Measurements from ENCODE around the gene EMSY.

EMSY gene

DNA sequence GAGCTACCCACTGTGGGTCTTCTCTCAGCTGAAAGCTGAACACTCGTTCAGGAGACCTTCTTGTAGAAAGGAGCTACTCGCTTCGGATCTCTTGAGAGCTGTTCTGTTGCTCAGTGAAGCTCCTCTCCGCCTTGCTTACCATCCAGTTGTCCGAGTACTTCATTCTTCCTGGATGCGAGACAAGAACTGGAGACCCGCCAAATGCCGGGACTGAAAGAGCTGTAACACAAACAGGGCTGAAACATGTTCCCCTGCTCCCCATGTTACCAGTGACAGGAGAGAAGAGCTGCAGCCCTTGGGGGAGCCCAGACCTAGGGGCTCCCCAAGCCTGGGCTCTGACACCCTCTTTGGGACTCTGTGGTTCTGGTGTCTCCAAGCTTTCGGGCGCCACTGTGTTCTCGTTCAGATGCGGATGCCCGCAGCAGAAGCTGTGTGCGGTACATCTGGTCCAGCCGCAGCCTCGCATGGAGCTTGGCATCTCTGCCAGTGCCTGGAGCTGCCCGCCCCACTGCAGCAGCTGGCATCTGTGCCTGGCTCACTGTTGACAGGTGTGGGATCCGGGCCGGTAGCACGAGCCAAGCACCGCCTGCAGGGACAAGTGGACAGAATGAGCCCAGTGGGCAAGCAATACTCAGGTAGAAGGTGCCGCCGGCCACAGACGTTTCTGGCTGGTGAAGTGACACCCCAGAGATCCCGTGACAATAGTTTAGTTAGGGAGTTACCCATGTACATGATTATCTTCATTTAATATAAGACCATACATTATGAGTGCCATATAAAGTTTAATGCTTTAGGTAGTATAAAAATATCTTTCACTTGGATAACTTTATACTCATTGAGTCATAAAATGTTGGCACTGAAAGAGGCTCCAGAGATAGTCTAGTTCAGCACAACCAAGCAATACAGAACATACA, 49.1 kb downstream of the EMSY start:
- H3K9me3 Mint-ChIP-seq: no peaks in the 10 kb centered on the region
- no peak for ATAC-seq
- no peaks in the 10 kb centered on the region for H3K27me3 Mint-ChIP-seq
- H3K27ac Mint-ChIP-seq: no peak overlapping the region
- no peak overlapping the region for H3K4me3 Mint-ChIP-seq
- no peak for DNase-seq
- peaks cover 5% of the 10 kb centered on the region for H3K4me1 Mint-ChIP-seq

DNA sequence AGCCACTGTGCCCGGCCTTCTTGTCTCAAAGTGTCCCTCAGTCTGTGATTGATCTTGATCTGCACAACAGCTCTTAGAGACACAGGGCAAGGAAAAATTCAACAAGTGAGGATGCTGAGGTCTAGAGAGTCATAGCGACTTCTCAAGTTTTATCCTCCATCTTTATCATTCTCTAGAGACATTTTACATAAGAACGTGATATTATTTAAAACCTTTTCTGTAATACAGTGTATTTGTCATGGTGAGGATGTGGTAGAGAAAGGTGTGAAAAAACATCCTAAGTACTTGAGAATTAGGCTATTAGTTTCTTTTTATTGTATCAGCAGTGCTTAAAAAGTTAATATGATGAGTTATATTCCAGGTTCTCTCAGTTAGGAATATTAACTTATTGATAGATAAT, 50.2 kb downstream of the EMSY start:
- H3K4me3 Mint-ChIP-seq: no peak overlapping the region
- H3K27ac Mint-ChIP-seq: peak overlapping the region in 1 of 2 donors; percentile 30
- peaks cover 5% of the 10 kb centered on the region for H3K4me1 Mint-ChIP-seq
- no peak for DNase-seq
- ATAC-seq: no peak
- H3K27me3 Mint-ChIP-seq: no peaks in the 10 kb centered on the region
- H3K9me3 Mint-ChIP-seq: no peaks in the 10 kb centered on the region

DNA sequence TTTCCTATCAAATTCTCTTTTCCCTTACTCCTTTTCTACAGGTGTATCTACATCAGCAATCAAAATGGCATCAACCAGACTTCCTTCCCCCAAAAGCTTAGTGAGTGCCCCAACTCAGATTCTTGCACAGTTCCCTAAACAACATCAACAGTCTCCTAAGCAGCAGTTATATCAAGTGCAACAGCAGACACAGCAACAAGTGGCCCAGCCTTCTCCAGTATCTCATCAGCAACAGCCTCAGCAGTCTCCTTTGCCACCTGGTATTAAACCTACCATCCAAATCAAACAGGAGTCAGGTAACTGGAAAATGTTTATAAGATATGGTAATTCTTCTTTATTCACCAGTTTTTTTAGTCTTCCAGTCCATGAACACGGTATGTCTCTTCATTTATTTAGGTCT, 51.4 kb downstream of the EMSY start:
- Mint-ChIP-seq H3K9me3 (peaks cover 3 to 7% of the 10 kb centered on the region in 2 donors), H3K27me3 (no peaks in the 10 kb centered on the region), H3K4me1 (peaks cover 5% of the 10 kb centered on the region), H3K27ac (no peak overlapping the region), H3K4me3 (no peak overlapping the region)
- DNase-seq (no peak), ATAC-seq (no peak)

DNA sequence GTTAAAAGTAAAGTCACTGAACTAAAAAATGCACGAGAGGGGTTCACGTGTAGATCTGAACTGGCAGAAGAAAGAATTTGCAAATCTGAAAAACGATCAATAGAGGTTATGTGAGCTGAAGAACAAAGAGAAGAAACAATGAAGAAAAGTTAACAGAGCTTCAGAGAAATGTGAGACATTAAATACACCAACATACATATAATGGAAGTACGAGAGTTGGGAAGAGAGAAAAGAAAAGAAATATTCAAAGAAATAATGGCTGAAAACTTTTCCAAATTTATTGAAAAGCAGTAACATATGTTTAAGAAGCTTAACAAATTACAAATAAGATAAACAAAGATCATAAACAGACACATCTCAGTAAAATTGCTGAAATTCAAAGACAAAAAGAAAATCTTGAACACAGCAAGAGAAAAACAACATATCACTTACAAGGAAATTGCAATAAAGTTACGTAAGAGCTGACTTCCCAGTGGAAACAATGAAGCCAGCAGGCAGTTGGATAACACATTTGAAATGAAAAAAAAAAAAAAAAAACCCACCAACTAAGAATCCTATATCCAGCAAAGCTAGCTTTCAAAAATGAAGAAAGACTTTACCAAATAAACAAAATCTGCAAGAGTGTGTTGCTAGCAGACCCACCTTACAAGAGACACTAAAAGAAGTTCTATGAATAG, 56.8 kb downstream of the EMSY start:
- H3K4me3 Mint-ChIP-seq: no peak overlapping the region
- H3K27ac Mint-ChIP-seq: peak overlapping the region in 1 of 2 donors; percentile 74
- no peaks in the 10 kb centered on the region for H3K27me3 Mint-ChIP-seq
- no peak for DNase-seq
- no peaks in the 10 kb centered on the region for H3K4me1 Mint-ChIP-seq
- peaks cover 12 to 14% of the 10 kb centered on the region in 2 donors for H3K9me3 Mint-ChIP-seq
- no peak for ATAC-seq

DNA sequence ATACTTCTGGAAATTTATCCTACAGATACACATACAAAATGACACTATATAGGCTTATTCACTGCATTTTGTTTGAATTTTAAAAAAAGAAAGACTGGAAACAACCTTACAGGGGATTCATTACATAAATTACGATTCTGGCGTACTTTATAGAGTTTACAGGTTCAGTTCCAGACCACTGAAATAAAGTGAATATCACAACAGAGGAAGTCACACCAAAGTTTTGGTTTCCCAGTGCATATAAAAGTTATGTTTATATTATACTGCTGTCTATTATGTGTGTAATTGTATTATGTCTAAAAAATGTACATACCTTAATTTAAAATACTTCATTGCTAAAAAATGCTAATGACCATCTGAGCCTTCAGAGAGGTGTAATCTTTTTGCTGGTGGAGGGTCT, 62.0 kb downstream of the EMSY start:
- DNase-seq (no peak), ATAC-seq (no peak)
- H3K4me1 Mint-ChIP-seq: no peaks in the 10 kb centered on the region
- no peak overlapping the region for H3K4me3 Mint-ChIP-seq
- H3K27me3 Mint-ChIP-seq: no peaks in the 10 kb centered on the region
- no peak overlapping the region for H3K27ac Mint-ChIP-seq
- peaks cover 0 to 2% of the 10 kb centered on the region in 2 donors for H3K9me3 Mint-ChIP-seq

DNA sequence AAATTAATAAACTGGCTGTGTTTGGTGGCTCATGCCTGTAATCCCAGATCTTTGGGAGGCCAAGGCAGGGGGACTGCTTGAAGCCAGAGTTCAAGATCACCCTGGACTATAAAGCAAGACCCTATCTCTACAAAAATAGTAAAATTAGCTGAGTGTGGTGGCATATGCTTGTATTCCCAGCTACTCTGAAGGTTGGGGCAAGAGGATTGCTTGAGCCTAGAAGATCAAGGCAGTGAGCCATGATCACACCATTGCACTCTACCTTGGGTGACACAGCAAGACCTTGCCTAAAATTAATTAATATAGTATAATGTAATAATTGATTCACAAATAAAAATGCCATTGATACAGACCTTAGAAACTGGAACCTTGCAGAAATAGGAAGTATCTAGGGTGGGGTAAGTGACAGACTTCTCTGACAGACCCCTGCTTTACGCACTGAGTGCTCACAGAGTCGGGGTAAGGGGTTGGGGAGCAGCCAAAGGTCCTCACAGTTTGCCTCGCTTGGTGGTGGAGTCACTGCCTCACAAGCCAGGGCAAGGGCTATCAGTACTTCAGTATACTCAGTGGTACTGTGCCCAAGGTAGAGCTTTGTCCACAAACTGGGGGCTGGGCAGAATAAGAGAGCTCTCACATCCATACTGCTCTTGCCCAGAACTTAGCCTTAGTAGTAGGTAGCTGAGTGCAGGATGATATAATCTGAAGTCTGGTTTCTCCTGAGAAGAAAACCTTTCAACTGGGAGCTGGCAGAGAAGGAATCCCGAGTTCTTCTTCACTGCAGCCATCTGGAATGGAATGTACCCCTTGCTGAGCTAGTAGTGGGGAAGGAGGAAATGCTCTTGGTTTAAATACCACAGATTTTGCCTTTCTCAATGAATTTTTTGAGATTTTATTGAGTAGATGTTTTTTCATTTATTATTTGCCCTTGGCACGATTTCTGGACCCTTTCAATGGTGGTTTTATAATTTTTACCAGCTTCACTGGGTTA, 65.5 kb downstream of the EMSY start:
- no peaks in the 10 kb centered on the region for H3K4me1 Mint-ChIP-seq

DNA sequence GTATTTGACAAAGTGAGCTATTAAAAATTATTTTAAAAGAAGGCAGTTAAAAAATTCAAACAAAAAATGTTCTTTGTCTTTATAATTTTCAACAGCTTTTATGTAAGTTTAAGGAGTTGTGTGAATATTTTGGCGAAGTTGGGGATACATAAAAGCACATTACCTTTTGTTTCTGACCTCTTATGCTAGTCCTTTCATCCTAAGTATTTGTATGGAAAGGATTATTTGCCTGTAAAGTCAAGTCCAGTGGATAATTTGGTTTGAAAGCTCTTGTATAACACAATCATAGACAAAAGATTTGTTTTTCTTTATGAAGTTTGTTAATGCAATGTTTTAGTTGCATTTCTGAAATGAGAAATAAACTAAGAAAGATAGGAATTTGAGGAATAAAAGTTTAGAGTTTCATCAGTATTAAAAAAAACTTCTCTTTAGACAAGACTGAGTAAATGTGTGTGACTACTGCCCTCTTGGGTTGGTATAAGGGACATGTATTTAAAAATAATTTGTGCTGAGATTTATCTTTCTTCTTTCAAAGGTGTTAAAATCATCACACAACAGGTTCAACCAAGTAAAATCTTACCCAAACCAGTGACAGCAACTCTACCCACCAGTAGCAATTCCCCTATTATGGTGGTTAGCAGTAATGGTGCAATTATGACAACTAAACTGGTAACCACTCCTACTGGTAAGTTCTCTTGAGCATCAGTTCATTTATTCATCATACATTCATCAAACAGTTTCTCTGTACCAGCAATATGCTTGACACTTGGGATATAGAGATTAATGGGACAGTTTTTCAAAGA, 68.2 kb downstream of the EMSY start:
- peak overlapping the region; percentile 12 to 76 for H3K27ac Mint-ChIP-seq
- no peak overlapping the region for H3K4me3 Mint-ChIP-seq
- DNase-seq (no peak), ATAC-seq (no peak)
- no peaks in the 10 kb centered on the region for H3K27me3 Mint-ChIP-seq
- H3K4me1 Mint-ChIP-seq: no peaks in the 10 kb centered on the region
- no peaks in the 10 kb centered on the region for H3K9me3 Mint-ChIP-seq

More for the DNA sequence above, 65.5 kb downstream of the EMSY start:
- ATAC-seq (no peak), DNase-seq (no peak)
- H3K4me3 Mint-ChIP-seq: no peak overlapping the region
- H3K27me3 Mint-ChIP-seq: no peaks in the 10 kb centered on the region
- H3K27ac Mint-ChIP-seq: no peak overlapping the region
- H3K9me3 Mint-ChIP-seq: no peaks in the 10 kb centered on the region

DNA sequence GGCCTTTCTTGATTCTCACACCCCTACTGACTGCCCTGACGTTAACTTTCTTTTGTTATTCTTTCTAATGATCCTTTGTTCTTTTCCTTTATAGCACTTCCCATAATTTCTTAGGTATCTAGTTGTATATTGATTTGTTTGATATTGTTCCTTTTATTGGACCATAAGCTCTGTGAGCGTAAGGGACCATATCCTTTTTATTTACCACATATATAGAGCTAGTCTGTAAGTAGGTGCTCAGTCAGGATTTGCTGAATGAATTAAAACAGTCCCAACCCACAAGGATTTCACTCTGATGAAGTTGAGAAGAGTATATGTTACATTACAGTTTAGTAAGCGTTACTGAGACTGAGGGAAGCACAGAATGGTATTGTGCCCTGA, 68.8 kb downstream of the EMSY start:
- no peak overlapping the region for H3K4me3 Mint-ChIP-seq
- H3K9me3 Mint-ChIP-seq: no peaks in the 10 kb centered on the region
- H3K27me3 Mint-ChIP-seq: no peaks in the 10 kb centered on the region
- DNase-seq (no peak), ATAC-seq (no peak)
- H3K4me1 Mint-ChIP-seq: no peaks in the 10 kb centered on the region
- no peak overlapping the region for H3K27ac Mint-ChIP-seq

DNA sequence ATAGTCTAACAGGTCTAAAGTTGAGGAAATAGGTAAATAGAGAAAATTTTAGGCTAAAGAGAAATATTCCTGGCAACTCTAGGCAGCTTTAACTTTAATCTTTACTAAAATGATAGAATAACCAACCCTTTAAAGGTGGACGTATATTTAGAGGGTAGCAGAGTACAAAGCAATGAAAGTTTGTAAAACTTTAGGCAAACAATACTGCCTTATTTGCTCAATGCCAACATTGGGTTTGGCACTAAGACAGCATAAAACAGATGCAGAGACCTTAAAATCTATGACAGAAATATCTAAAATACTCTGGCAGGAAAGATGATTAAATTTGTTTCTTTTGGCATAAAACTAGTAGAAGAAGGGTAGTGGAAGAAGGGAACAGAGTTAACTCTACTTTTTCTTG, 70.7 kb downstream of the EMSY start:
- no peak overlapping the region for H3K4me3 Mint-ChIP-seq
- H3K27me3 Mint-ChIP-seq: no peaks in the 10 kb centered on the region
- no peak for DNase-seq
- H3K27ac Mint-ChIP-seq: no peak overlapping the region
- no peaks in the 10 kb centered on the region for H3K4me1 Mint-ChIP-seq
- no peaks in the 10 kb centered on the region for H3K9me3 Mint-ChIP-seq
- ATAC-seq: no peak

DNA sequence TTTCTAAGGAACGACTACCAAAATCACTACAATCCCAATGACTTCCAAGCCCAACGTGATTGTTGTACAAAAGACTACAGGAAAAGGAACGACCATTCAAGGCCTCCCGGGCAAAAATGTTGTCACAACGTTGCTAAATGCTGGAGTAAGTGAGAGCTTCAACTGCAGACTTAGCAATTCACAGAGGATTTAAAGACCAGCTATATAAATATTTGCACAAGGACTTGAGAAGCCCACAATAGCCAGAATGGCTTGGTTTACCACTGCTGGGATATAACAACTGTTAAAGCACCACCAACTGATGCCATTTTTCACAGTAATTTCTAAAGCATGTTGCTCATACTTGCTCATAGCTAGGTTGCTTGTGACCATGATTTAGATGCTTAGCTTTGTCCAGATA, 78.3 kb downstream of the EMSY start:
- no peak for DNase-seq
- no peak for ATAC-seq
- no peak overlapping the region for H3K27ac Mint-ChIP-seq
- H3K4me3 Mint-ChIP-seq: no peak overlapping the region
- no peaks in the 10 kb centered on the region for H3K27me3 Mint-ChIP-seq
- H3K4me1 Mint-ChIP-seq: peaks cover 6% of the 10 kb centered on the region
- H3K9me3 Mint-ChIP-seq: no peaks in the 10 kb centered on the region

DNA sequence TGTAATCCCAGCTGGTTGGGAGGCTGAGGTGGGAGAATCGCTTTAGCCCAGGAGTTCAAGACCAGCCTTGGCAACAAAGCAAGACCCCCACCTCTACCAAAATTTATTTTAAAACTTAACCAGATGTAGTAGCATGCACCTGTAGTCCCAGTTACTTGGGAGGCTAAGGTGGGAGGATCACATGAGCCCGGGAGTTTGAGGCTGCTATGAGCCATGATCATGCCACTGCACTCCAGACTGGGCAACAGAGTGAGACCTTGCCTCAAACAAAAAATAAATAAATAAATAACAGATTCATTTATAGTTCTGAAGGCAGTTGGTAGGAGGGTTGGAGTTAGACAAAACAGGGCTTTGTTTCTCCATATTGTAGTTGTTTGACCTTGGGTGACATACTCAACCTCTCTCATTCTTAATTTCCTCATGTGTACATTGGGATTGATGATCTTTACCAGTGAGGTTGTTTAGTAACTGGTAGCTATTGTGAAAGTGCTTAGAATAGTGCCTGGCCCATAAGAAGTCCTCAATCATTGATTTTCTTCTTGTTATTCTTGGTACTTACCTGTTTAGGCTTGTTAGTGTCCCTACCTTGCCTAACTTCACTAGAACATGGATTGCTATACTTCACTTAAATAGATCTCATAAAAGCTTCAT, 79.1 kb downstream of the EMSY start:
- no peak overlapping the region for H3K27ac Mint-ChIP-seq
- no peak for ATAC-seq

DNA sequence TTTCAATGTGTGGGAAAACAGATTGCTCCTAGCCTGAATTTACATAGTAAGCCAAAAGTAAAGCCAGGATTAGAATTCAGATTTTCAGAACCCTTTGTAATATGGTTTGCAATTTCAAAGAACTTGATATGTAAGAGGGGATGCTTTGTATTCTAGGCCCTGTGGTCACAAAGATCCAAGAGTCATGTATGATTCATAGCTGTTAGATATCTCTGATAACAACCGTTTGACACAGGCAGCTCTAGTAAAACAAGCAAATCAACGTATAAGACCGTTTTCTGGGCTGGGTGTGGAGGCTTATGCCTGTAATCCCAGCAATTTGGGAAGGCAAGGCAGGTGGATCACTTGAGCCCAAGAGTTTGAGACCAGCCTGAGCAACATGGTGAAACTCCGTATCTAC, 79.6 kb downstream of the EMSY start:
- DNase-seq (no peak), ATAC-seq (no peak)
- H3K4me1 Mint-ChIP-seq: peaks cover 6% of the 10 kb centered on the region
- H3K4me3 Mint-ChIP-seq: no peak overlapping the region
- H3K9me3 Mint-ChIP-seq: no peaks in the 10 kb centered on the region
- H3K27ac Mint-ChIP-seq: no peak overlapping the region
- no peaks in the 10 kb centered on the region for H3K27me3 Mint-ChIP-seq

More for the DNA sequence above, 79.1 kb downstream of the EMSY start:
- Mint-ChIP-seq H3K9me3 (no peaks in the 10 kb centered on the region), H3K27me3 (no peaks in the 10 kb centered on the region), H3K4me3 (no peak overlapping the region), H3K4me1 (peaks cover 6% of the 10 kb centered on the region)
- no peak for DNase-seq

DNA sequence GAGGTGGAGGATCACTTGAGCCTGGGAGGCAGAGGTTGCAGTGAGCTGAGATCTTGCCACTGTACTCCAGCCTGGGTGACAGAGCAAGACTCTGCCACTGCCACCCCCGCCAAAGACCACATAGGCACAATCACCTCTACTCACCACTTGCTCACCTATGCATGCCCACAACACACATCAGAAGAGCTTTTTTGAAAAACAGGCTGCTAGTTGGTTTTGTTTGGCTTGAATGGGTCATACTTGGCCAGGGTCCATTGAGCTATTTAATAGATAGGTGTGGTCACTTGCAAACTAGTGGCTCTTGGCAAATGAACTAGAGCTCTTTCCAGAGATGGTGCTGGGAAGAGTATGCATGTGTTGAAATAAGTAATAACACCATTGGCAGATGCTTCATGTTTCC, 80.1 kb downstream of the EMSY start:
- Mint-ChIP-seq H3K27me3 (no peaks in the 10 kb centered on the region), H3K27ac (no peak overlapping the region), H3K4me3 (no peak overlapping the region), H3K9me3 (no peaks in the 10 kb centered on the region), H3K4me1 (peaks cover 6% of the 10 kb centered on the region)
- no peak for DNase-seq
- ATAC-seq: no peak

DNA sequence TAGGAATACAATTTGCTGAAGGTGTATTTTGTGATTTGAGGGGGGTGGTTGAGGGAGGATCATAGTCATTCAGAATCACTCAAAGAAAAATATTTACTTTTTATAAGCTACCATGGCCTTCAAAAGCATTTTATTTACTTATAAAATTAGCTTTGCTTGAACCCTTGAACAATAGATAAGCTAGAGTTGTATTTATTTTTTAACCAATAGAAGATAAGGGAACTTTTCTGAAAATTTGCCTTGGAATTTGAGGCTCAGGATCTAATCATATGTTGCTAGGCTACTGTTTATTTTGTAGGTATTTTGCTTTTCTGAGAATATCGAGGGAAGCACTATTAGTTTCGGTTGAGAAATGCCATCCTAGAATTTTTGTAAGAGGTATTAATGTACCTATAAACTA, 82.1 kb downstream of the EMSY start:
- Mint-ChIP-seq H3K27me3 (no peaks in the 10 kb centered on the region), H3K9me3 (no peaks in the 10 kb centered on the region), H3K27ac (no peak overlapping the region), H3K4me3 (no peak overlapping the region), H3K4me1 (no peaks in the 10 kb centered on the region)
- DNase-seq (no peak), ATAC-seq (no peak)

Data from stimulated activated naive CD8-positive, alpha-beta T cell treated with anti-CD3 and anti-CD28 coated beads, Interleukin-15, amount 100 ng/mL, for 72 hours (primary cell).